Smooth muscle cell (in vitro differentiated cells): ENCODE measurements around the gene TAF15. TPM values are rescaled to one million over a fixed set of nuclear protein-coding genes. Genes with fewer than 3 reads are reported as not detected.

Source experiments
- DNase-seq: peaks from one replicate; lab custom pipeline; 2025; ENCODE audit not compliant: unreplicated experiment; lab: John Stamatoyannopoulos, UW
- H2AFZ ChIP-seq: fragments of 200-600 bp; sonication (generic); 2 replicates; pipeline ENCODE4 v1.6.0; 2016; ENCODE audit warnings: antibody characterized with exemption, low read depth, mild to moderate bottlenecking
- H3F3A ChIP-seq: fragments of 200-600 bp; sonication (generic); 2 replicates; pipeline ENCODE4 v1.6.0; 2017; ENCODE audit warnings: antibody characterized with exemption, low read depth
- H3K27ac ChIP-seq: fragments of 200-600 bp; sonication (generic); 2 replicates; pipeline ENCODE4 v1.5.1; 2016; ENCODE audit warnings: low read depth, mild to moderate bottlenecking
- H3K27me3 ChIP-seq: fragments of 200-600 bp; sonication (generic); 2 replicates; pipeline ENCODE4 v1.6.1; 2016; ENCODE audit warnings: low read depth, mild to moderate bottlenecking
- H3K36me3 ChIP-seq: fragments of 200-600 bp; sonication (generic); 2 replicates; pipeline ENCODE4 v1.5.1; 2016; ENCODE audit warnings: low read depth
- H3K4me1 ChIP-seq: fragments of 200-600 bp; sonication (generic); 2 replicates; pipeline ENCODE4 v1.5.1; 2016; ENCODE audit warnings: low read depth
- H3K4me2 ChIP-seq: fragments of 200-600 bp; sonication (generic); 2 replicates; pipeline ENCODE4 v1.6.0; 2016; ENCODE audit warnings: mild to moderate bottlenecking
- H3K4me3 ChIP-seq: fragments of 200-600 bp; sonication (generic); 2 replicates; pipeline ENCODE4 v1.5.1; 2016; ENCODE audit warnings: mild to moderate bottlenecking
- H3K79me2 ChIP-seq: fragments of 200-600 bp; sonication (generic); 2 replicates; pipeline ENCODE4 v1.6.0; 2016; ENCODE audit warnings: low read depth, mild to moderate bottlenecking
- H3K9ac ChIP-seq: fragments of 200-600 bp; sonication (generic); 2 replicates; pipeline ENCODE4 v1.6.0; 2016; ENCODE audit warnings: low read depth
- H3K9me3 ChIP-seq: fragments of 200-600 bp; sonication (generic); replicated peaks from 2 replicates; pipeline ENCODE4 v1.5.1; 2016; ENCODE audit warnings: low read depth
- H4K20me1 ChIP-seq: fragments of 200-600 bp; sonication (generic); 2 replicates; pipeline ENCODE4 v1.6.0; 2016; ENCODE audit warnings: low read depth
- CTCF ChIP-seq: fragments of 200-600 bp; sonication (generic); IDR thresholded peaks from 2 replicates; pipeline ENCODE4 v1.5.1; 2017; ENCODE audit warnings: borderline replicate concordance, mild to moderate bottlenecking, antibody characterized with exemption; ENCODE audit not compliant: insufficient read depth, poor library complexity, severe bottlenecking
- WGBS: methylation state at CpG from one replicate; pipeline ENCODE4 v1.1.7; 2016; ENCODE audit warnings: low lambda C conversion rate; 5-methylcytosine and 5-hydroxymethylcytosine counted together
- polyA plus RNA-seq: library from polyadenylated mRNA; unstranded; fragments of >200 nt; fragmentation: Nextera tagmentation; extraction: Ambion mirVana; gene quantifications from 2 replicates; pipeline ENCODE4 v1.2.1, GENCODE V29; 2016
- total RNA-seq: library from RNA; depleted of rRNA; stranded (reverse); fragments of >200 nt; gene quantifications from 2 replicates; pipeline ENCODE4 v1.2.3, GENCODE V29; 2014

TAF15 gene
- total and polyA plus RNA-seq, 2 experiments from 2014 or later = 4.2 to 33.3 TPM

GRCh38 chr17:35821308-35821707 is 12.0 kb downstream of the TAF15 start:
- no peaks in the 10 kb centered on the region for H3K4me1 ChIP-seq
- peaks cover 52% of the 10 kb centered on the region for H3K36me3 ChIP-seq
- no peak overlapping the region for H3K4me2 ChIP-seq
- no peaks in the 10 kb centered on the region for H3F3A ChIP-seq
- H3K27ac ChIP-seq = no peak overlapping the region
- H2AFZ ChIP-seq = no peak overlapping the region
- H4K20me1 ChIP-seq = peaks cover 89% of the 10 kb centered on the region
- WGBS = 97% methylated on average over 2 of the region's 2 CpGs
- no peaks in the 10 kb centered on the region for H3K27me3 ChIP-seq
- no peak overlapping the region for H3K4me3 ChIP-seq
- H3K9me3 ChIP-seq = no peaks in the 10 kb centered on the region
- H3K9ac ChIP-seq = no peak overlapping the region
- peaks cover 57% of the 10 kb centered on the region for H3K79me2 ChIP-seq
- TF ChIP-seq CTCF = no peak
- no peak for DNase-seq

DNA sequence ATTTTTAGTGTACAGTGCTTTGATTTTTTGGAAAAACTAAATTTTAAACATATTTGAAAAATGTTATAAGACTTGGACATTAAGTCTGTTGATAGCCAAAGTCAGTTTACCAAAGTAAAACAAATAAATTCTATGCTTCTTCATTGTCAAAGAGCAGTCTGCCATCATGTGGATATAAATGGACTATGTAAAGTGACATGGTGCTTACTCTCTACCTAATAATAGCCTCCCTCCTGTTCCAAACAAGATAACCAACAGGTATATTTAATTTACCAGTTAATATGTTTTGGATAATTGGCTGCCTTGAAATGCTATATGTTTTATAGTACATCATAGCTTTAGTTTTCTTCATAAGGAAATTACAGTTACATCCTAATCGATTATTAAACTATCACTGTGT is 15.9 kb downstream of the TAF15 start:
- 100% methylated on average over 1 of the region's 1 CpG for WGBS
- H3K4me2 ChIP-seq = no peak overlapping the region
- H3K79me2 ChIP-seq = peaks cover 27% of the 10 kb centered on the region
- no peak overlapping the region for H3K9ac ChIP-seq
- peaks cover 56% of the 10 kb centered on the region for H4K20me1 ChIP-seq
- no peak overlapping the region for H3K27ac ChIP-seq
- H3K4me3 ChIP-seq = no peak overlapping the region
- H3K4me1 ChIP-seq = no peaks in the 10 kb centered on the region
- no peak overlapping the region for H2AFZ ChIP-seq
- H3K27me3 ChIP-seq = no peaks in the 10 kb centered on the region
- peaks cover 14% of the 10 kb centered on the region for H3F3A ChIP-seq
- H3K9me3 ChIP-seq = no peaks in the 10 kb centered on the region
- DNase-seq = no peak
- H3K36me3 ChIP-seq = peaks cover 47% of the 10 kb centered on the region
- no peak for TF ChIP-seq CTCF

DNA sequence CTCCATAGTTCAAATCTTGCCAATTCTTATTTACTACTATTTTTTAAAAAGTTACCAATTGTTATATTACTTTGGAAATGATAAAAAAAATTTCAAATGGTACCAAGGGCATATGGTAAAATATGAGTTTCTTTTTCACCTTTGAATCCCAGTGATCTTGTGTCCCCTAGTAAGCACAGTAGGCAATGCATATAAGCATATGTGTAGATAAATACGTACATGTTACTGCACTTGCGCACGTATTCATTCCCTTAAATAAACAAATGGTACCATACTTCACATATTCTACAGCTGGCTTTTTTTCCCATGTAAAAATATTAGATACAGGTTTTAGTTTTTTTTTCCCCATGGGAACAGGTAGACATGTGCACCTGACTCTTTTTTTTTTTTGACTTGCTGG is 31.8 kb downstream of the TAF15 start:
- TF ChIP-seq CTCF = no peak
- Histone ChIP-seq H4K20me1 (peaks cover 44% of the 10 kb centered on the region), H3K27ac (peak overlapping the region; percentile 24), H3K79me2 (peaks cover 9% of the 10 kb centered on the region), H3K27me3 (no peaks in the 10 kb centered on the region), H3K36me3 (peaks cover 37% of the 10 kb centered on the region), H3K4me3 (no peak overlapping the region), H3F3A (peaks cover 3% of the 10 kb centered on the region), H2AFZ (no peak overlapping the region), H3K9ac (no peak overlapping the region), H3K9me3 (no peaks in the 10 kb centered on the region), H3K4me2 (no peak overlapping the region), H3K4me1 (no peaks in the 10 kb centered on the region)
- WGBS = 74% methylated on average over 3 of the region's 3 CpGs
- DNase-seq = no peak

DNA sequence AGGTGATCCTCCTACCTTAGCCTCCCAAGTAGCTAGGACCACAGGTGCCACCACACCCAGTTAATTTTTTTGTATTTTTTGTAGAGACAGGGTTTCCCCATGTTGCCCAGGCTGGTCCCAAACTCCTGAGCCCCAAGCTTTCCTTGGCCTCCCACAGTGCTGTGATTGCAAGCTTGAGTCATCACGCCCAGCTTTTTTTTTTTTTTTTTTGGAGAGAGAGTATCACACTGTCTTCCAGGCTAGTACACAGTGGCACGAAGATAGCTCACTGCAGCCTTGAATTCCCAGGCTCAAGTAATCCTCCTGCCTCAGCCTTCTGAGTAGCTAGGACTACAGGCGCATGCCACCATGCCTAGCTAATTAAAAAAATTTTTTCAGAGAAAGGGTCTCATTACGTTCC is 32.2 kb downstream of the TAF15 start:
- no peak overlapping the region for H3K4me2 ChIP-seq
- TF ChIP-seq CTCF = no peak
- no peak for DNase-seq
- peaks cover 4% of the 10 kb centered on the region for H3F3A ChIP-seq
- no peak overlapping the region for H3K4me3 ChIP-seq
- 31% methylated on average over 4 of the region's 4 CpGs for WGBS
- no peak overlapping the region for H2AFZ ChIP-seq
- peaks cover 45% of the 10 kb centered on the region for H4K20me1 ChIP-seq
- H3K9ac ChIP-seq = no peak overlapping the region
- H3K79me2 ChIP-seq = peaks cover 5% of the 10 kb centered on the region
- H3K4me1 ChIP-seq = no peaks in the 10 kb centered on the region
- H3K27ac ChIP-seq = peak overlapping the region; percentile 49
- H3K9me3 ChIP-seq = no peaks in the 10 kb centered on the region
- peaks cover 33% of the 10 kb centered on the region for H3K36me3 ChIP-seq
- H3K27me3 ChIP-seq = no peaks in the 10 kb centered on the region
